ENCODE data around the gene KLF13. TPM values are rescaled to one million over a fixed set of nuclear protein-coding genes. Genes with fewer than 3 reads are reported as not detected.

KLF13 gene
- total and polyA plus RNA-seq, 7 donors, result 18.7 to 71.9 (median 25.0) TPM

GRCh38 chr15:31391687-31392671 is 65.3 kb downstream of the KLF13 start:
- H3K4me1 ChIP-seq, result peaks cover 0 to 39% (median 31%) of the 10 kb centered on the region in 4 donors
- intact Hi-C loops (cut with DNase I), result loop anchor here (2.0 kb wide), 4 partner anchors 25 to 177 kb away; no protein-coding TSS in a partner anchor

DNA sequence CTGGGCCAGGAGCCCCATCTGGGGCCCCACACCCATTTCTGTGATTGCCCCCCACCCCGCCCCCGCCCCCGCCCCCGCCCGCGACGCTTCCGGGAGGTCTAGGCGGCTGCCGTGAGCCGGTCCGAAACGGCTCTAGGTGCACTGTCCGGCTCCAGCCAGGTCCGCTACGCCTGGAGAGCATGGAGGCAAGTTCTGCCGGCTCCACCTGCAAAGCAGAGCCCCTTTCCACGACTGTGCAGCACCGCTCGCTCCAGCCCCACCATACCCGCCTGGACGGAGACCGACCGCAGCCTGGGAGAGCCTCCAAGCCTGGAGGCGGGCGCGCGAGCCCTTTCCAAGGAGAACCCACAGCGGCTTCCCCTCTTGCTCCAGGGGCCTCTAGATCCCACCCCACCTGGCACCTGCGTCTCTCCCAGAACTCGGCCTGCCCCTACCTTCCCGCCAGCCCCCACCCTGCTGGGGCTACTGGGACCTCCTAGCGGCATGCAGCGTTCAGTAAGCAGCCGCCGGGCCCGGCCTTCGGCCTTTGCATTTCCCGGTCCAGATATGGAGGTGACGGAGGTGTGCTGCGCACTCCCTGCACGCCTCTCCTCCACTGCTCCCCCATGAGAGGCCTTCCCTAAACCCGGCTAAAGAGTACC is 66.2 kb downstream of the KLF13 start:
- TF ChIP-seq POLR2A (IDR thresholded peaks at IDR 0.05) (no peak), EP300 (IDR thresholded peaks at IDR 0.05) (no peak), POLR2AphosphoS5 (IDR thresholded peaks at IDR 0.05) (no peak)
- TF ChIP-seq, protein P1, sequence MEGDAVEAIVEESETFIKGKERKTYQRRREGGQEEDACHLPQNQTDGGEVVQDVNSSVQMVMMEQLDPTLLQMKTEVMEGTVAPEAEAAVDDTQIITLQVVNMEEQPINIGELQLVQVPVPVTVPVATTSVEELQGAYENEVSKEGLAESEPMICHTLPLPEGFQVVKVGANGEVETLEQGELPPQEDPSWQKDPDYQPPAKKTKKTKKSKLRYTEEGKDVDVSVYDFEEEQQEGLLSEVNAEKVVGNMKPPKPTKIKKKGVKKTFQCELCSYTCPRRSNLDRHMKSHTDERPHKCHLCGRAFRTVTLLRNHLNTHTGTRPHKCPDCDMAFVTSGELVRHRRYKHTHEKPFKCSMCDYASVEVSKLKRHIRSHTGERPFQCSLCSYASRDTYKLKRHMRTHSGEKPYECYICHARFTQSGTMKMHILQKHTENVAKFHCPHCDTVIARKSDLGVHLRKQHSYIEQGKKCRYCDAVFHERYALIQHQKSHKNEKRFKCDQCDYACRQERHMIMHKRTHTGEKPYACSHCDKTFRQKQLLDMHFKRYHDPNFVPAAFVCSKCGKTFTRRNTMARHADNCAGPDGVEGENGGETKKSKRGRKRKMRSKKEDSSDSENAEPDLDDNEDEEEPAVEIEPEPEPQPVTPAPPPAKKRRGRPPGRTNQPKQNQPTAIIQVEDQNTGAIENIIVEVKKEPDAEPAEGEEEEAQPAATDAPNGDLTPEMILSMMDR (IDR thresholded peaks at IDR 0.05), result no peak
- peak overlapping the region; percentile 78 to 94 (median 88) for H3K27ac ChIP-seq
- intact Hi-C loops (cut with DNase I), result loop anchor here (2.0 kb wide), 4 partner anchors 26 to 178 kb away; no protein-coding TSS in a partner anchor
- peak; percentile 73 for DNase-seq
- no peaks in the 10 kb centered on the region for H3K36me3 ChIP-seq
- WGBS, 2 donors, result 1 to 7% methylated on average over 43 of the region's 43 CpGs
- peak overlapping the region; percentile 37 to 83 (median 56) for H3K4me3 ChIP-seq
- H3K27me3 ChIP-seq, result no peaks in the 10 kb centered on the region
- H3K9me3 ChIP-seq, result no peaks in the 10 kb centered on the region
- peaks cover 0 to 39% (median 32%) of the 10 kb centered on the region in 4 donors for H3K4me1 ChIP-seq

More at GRCh38 chr15:31391687-31392671, 65.3 kb downstream of the KLF13 start:
- Histone ChIP-seq H3K9me3 (no peaks in the 10 kb centered on the region), H3K36me3 (no peaks in the 10 kb centered on the region), H3K27ac (peak overlapping the region; percentile 78 to 94 (median 88)), H3K4me3 (peak overlapping the region; percentile 37 to 83 (median 56)), H3K27me3 (no peaks in the 10 kb centered on the region)
- peak; percentile 96 to 98 (median 98) for TF ChIP-seq POLR2AphosphoS5 (IDR thresholded peaks at IDR 0.05)
- peak in 1 of 4 donors; percentile 28 for TF ChIP-seq EP300 (IDR thresholded peaks at IDR 0.05)
- peak; percentile 84 to 85 for TF ChIP-seq POLR2A (IDR thresholded peaks at IDR 0.05)
- TF ChIP-seq, protein P1 (IDR thresholded peaks at IDR 0.05), result no peak
- WGBS, 2 donors, result 1% methylated on average over 86 of the region's 86 CpGs
- DNase-seq, result peak; percentile 94

- H3K27me3 ChIP-seq, result no peaks in the 10 kb centered on the region
- peak; percentile 68 for DNase-seq
Observed at GRCh38 chr15:31393444-31394091, 66.9 kb downstream of the KLF13 start.

More at GRCh38 chr15:31393444-31394091, 66.9 kb downstream of the KLF13 start:
- Histone ChIP-seq H3K36me3 (no peaks in the 10 kb centered on the region), H3K4me1 (peaks cover 0 to 36% (median 32%) of the 10 kb centered on the region in 4 donors), H3K27ac (peak overlapping the region; percentile 19 to 94 (median 88)), H3K4me3 (peak overlapping the region in 1 of 4 donors; percentile 52), H3K9me3 (no peaks in the 10 kb centered on the region)
- TF ChIP-seq, protein P1 (IDR thresholded peaks at IDR 0.05), result no peak
- TF ChIP-seq EP300 (IDR thresholded peaks at IDR 0.05), result no peak
- TF ChIP-seq POLR2AphosphoS5 (IDR thresholded peaks at IDR 0.05), result no peak
- TF ChIP-seq POLR2A (IDR thresholded peaks at IDR 0.05), result no peak
- intact Hi-C loops (cut with DNase I), result loop anchor here (2.0 kb wide), 4 partner anchors 27 to 179 kb away; no protein-coding TSS in a partner anchor
- 60 to 64% methylated on average over 21 of the region's 21 CpGs for WGBS, 2 donors

Measured in sigmoid colon (tissue), 7 donors.